PC-9 (cell line): ENCODE data around the gene MDM4. TPM values are rescaled to one million over a fixed set of nuclear protein-coding genes. Genes with fewer than 3 reads are reported as not detected.

Source experiments
- BruUV-seq: library from RNA; stranded (reverse); fragments of 400-500 nt; replicated peaks from 2 replicates; lab custom pipeline; 2021; lab: Mats Ljungman, UMichigan
- CTCF ChIA-PET: fragments of 300-600 bp; sonication (Branson Sonifier 250); formaldehyde crosslinking; loops from one replicate; lab custom pipeline; 2022; ENCODE audit warnings: antibody characterized with exemption; lab: Charles Lee
- POLR2A ChIA-PET: fragments of 300-600 bp; sonication (Branson Sonifier 250); formaldehyde crosslinking; loops from one replicate; lab custom pipeline; 2022; ENCODE audit warnings: antibody characterized with exemption; ENCODE audit not compliant: unreplicated experiment; lab: Charles Lee
- DNase-seq, 2 experiments: peaks; one replicate each; pipeline versions ENCODE4 v3.0.0 to v3.0.0-alpha.2; 2015 to 2022; ENCODE audit warnings: mixed read lengths in 1 of 2
- H2AFZ ChIP-seq: fragments of 200-600 bp; sonication (generic); 2 replicates; pipeline ENCODE4 v1.8.1; 2017; ENCODE audit warnings: antibody characterized with exemption
- H3F3A ChIP-seq: fragments of 200-600 bp; sonication (generic); 2 replicates; pipeline ENCODE4 v1.8.1; 2017; ENCODE audit warnings: antibody characterized with exemption, mild to moderate bottlenecking, low read depth; ENCODE audit not compliant: insufficient read depth
- H3K27ac ChIP-seq: fragments of 200-600 bp; sonication (generic); 2 replicates; pipeline ENCODE4 v1.6.1; 2016; ENCODE audit warnings: mixed run types
- H3K27me3 ChIP-seq: fragments of 200-600 bp; sonication (generic); 2 replicates; pipeline ENCODE4 v1.6.1; 2016; ENCODE audit warnings: low read depth, mixed run types; ENCODE audit not compliant: insufficient read depth
- H3K36me3 ChIP-seq: fragments of 200-600 bp; sonication (generic); 2 replicates; pipeline ENCODE4 v1.6.1; 2016; ENCODE audit warnings: low read depth, mixed run types
- H3K4me1 ChIP-seq: fragments of 200-600 bp; sonication (generic); replicated peaks from 2 replicates; pipeline ENCODE4 v1.6.1; 2016; ENCODE audit warnings: mixed run types; ENCODE audit not compliant: insufficient read depth
- H3K4me2 ChIP-seq: fragments of 200-600 bp; sonication (generic); 2 replicates; pipeline ENCODE4 v1.6.1; 2017; ENCODE audit warnings: mixed run types
- H3K4me3 ChIP-seq: fragments of 200-600 bp; sonication (generic); 2 replicates; pipeline ENCODE4 v1.6.1; 2016; ENCODE audit warnings: mixed run types
- H3K79me2 ChIP-seq: fragments of 200-600 bp; sonication (generic); 2 replicates; pipeline ENCODE4 v1.6.1; 2017; ENCODE audit warnings: low read depth, mixed run types
- H3K9me2 ChIP-seq: fragments of 200-600 bp; sonication (generic); 2 replicates; pipeline ENCODE4 v1.8.1; 2017; ENCODE audit warnings: mild to moderate bottlenecking; ENCODE audit not compliant: insufficient read depth
- H3K9me3 ChIP-seq: fragments of 200-600 bp; sonication (generic); 2 replicates; pipeline ENCODE4 v1.8.1; 2016; ENCODE audit warnings: low read depth; ENCODE audit not compliant: insufficient read depth
- H4K20me1 ChIP-seq: fragments of 200-600 bp; sonication (generic); 2 replicates; pipeline ENCODE4 v1.8.1; 2017; ENCODE audit not compliant: insufficient read depth
- EZH2 ChIP-seq: fragments of 200-600 bp; sonication (generic); IDR thresholded peaks from 2 replicates; pipeline ENCODE4 v1.8.0; 2017; ENCODE audit warnings: antibody characterized with exemption, low read depth
- intact Hi-C: fragments of 100-400 bp; cut with micrococcal nuclease; formaldehyde crosslinking; loops from one replicate; pipeline ENCODE4 v1.10.0; 2022; ENCODE audit not compliant: unreplicated experiment
- total RNA-seq: library from RNA; stranded (reverse); gene quantifications from 2 replicates; pipeline ENCODE4 v1.2.3, GENCODE V29; 2021
- TF ChIP-seq, protein P1 (sequence below): fragments of 200-600 bp; sonication (generic); conservative IDR thresholded peaks from 2 replicates; pipeline ENCODE4 v1.6.1; 2017; ENCODE audit warnings: mixed run types, antibody characterized with exemption, mild to moderate bottlenecking, moderate library complexity

MDM4 gene
- total RNA-seq, 1 experiment from 2014 or later, result 69.2 TPM

DNA sequence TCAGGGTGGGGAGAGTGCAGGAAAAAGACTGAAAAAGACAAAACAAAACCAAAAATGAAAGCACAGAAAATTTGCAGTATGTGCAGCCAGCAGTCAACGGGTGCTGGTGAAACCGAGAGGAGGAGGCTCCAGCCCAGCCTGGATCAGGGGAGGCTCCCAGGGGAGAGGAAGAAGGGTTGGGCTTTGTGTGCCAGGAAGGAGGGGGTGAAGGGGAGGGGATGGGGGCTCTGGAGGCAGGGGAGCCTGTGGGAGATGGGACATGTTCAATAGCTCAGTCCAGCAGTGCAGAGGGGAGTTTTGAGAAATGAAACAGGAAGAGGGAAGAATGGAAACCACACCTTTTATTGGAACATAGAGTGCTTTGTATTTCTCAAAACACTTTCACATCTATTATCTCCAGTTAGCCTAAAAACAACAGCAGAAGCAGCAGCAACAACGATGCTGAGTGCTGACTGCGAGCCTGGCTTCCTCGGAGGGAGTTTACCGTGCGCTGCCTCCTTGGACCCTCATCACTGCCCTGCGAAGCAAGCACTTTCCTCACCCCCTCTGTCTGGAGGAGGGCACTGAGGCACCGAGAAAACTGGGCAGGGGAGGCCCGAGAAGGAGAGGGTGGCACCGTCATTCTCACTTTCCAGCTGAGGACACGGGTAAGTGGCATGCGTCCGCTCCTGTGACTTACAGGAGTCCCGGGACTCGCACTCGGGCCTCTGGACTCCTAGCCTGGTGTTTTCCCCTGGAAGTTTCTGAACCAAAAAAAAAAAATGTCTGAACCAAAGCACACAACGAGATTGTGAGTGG lies 62.9 kb downstream of the MDM4 start:
- Histone ChIP-seq H4K20me1 (no peaks in the 10 kb centered on the region), H3K4me1 (peaks cover 6% of the 10 kb centered on the region), H2AFZ (no peak overlapping the region), H3K9me3 (no peaks in the 10 kb centered on the region), H3K9me2 (no peaks in the 10 kb centered on the region), H3K36me3 (no peaks in the 10 kb centered on the region), H3K79me2 (no peaks in the 10 kb centered on the region), H3K4me2 (no peak overlapping the region), H3F3A (peaks cover 4% of the 10 kb centered on the region; the same call in 1 of the 2 replicates), H3K4me3 (no peak overlapping the region), H3K27ac (no peak overlapping the region), H3K27me3 (no peaks in the 10 kb centered on the region)
- BruUV-seq, result no TSS peak
- intact Hi-C loops, result no loop called here
- POLR2A ChIA-PET, result no interaction called here
- DNase-seq, result no peak
- TF ChIP-seq, protein P1, sequence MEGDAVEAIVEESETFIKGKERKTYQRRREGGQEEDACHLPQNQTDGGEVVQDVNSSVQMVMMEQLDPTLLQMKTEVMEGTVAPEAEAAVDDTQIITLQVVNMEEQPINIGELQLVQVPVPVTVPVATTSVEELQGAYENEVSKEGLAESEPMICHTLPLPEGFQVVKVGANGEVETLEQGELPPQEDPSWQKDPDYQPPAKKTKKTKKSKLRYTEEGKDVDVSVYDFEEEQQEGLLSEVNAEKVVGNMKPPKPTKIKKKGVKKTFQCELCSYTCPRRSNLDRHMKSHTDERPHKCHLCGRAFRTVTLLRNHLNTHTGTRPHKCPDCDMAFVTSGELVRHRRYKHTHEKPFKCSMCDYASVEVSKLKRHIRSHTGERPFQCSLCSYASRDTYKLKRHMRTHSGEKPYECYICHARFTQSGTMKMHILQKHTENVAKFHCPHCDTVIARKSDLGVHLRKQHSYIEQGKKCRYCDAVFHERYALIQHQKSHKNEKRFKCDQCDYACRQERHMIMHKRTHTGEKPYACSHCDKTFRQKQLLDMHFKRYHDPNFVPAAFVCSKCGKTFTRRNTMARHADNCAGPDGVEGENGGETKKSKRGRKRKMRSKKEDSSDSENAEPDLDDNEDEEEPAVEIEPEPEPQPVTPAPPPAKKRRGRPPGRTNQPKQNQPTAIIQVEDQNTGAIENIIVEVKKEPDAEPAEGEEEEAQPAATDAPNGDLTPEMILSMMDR, result no peak
- no peak for TF ChIP-seq EZH2
- CTCF ChIA-PET, result interaction anchor here (0.6 to 0.7 kb wide), 2 partner anchors 27 to 185 kb away, joined by 3 to 19 read pairs; no protein-coding TSS in a partner anchor

DNA sequence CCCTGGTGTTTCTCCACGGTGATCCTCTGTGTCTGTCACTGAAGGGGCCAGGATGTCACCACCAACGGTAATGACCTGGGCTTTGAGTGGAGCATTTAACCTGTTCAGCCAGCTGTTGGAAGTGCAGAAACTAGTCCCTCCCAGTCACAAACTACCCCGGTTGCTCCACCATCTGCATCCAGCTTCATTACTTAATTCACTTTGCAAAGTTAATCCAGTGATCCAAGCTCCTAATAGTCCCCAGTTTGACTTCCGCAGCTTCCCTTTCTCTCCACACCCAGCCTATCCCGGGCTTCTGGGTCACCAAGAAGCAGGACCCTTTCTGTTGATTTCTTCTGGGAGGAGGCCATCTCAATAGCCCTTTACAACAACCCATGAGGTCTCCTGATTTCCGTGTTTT lies 63.5 kb downstream of the MDM4 start:
- Histone ChIP-seq H3F3A (peaks cover 8% of the 10 kb centered on the region; the same call in 1 of the 2 replicates), H3K4me1 (0 out of 2 replicates have a peak, but pooled peaks cover 3% of the 10 kb centered on the region), H3K9me3 (no peaks in the 10 kb centered on the region), H3K27me3 (no peaks in the 10 kb centered on the region), H3K9me2 (no peaks in the 10 kb centered on the region), H3K79me2 (no peaks in the 10 kb centered on the region), H3K36me3 (no peaks in the 10 kb centered on the region), H2AFZ (no peak overlapping the region), H3K4me2 (no peak overlapping the region), H3K4me3 (no peak overlapping the region), H3K27ac (no peak overlapping the region), H4K20me1 (no peaks in the 10 kb centered on the region)
- DNase-seq, result no peak
- CTCF ChIA-PET, result interaction anchor here (0.6 to 0.7 kb wide), 2 partner anchors 28 to 184 kb away, joined by 3 to 19 read pairs; no protein-coding TSS in a partner anchor
- intact Hi-C loops, result no loop called here
- POLR2A ChIA-PET, result no interaction called here
- no TSS peak for BruUV-seq
- TF ChIP-seq EZH2, result no peak
- TF ChIP-seq, protein P1, result no peak

DNA sequence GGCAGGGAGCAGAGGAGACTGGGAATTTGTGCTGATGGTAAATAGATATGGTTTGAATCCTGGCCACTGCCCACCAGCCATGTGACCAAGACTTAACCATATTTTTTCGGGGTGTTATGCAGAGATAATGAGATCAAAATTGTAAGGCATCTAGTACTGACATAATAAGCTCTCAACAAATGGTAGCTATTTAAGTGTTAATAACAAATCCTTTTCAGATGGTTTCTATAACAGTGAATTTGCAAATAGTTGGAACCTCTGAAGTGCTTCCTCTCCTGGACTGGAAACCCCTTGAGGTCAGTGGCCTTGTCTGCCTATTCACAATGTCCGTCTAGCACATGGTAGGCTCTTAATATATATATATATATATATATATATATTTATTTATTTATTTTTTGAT lies 64.7 kb downstream of the MDM4 start:
- Histone ChIP-seq H4K20me1 (no peaks in the 10 kb centered on the region), H3K9me3 (no peaks in the 10 kb centered on the region), H3K36me3 (no peaks in the 10 kb centered on the region), H3K9me2 (no peaks in the 10 kb centered on the region), H3K27me3 (no peaks in the 10 kb centered on the region), H3K4me2 (no peak overlapping the region), H3K4me1 (0 out of 2 replicates have a peak, but pooled peaks cover 3% of the 10 kb centered on the region), H3F3A (peaks cover 8% of the 10 kb centered on the region; the same call in 1 of the 2 replicates), H3K79me2 (no peaks in the 10 kb centered on the region), H3K4me3 (no peak overlapping the region), H3K27ac (no peak overlapping the region), H2AFZ (no peak overlapping the region)
- POLR2A ChIA-PET, result no interaction called here
- intact Hi-C loops, result no loop called here
- BruUV-seq, result no TSS peak
- TF ChIP-seq, protein P1, result no peak
- no peak for TF ChIP-seq EZH2
- CTCF ChIA-PET, result no interaction called here
- no peak for DNase-seq
